VCaP (cell line): ENCODE results near the gene CEP55.

ENCODE experiments used
- H3K27ac ChIP-seq: fragments of 450-650 bp; 2 replicates; pipeline ENCODE4 v1.5.1; 2017
- CTCF ChIP-seq: fragments of 450-650 bp; conservative IDR thresholded peaks from 2 replicates; pipeline ENCODE4 v1.5.1; 2017; ENCODE audit warnings: mild to moderate bottlenecking, moderate library complexity

CEP55 gene

GRCh38 chr10:93471110-93471651, 25.2 kb upstream of the CEP55 start:
- H3K27ac ChIP-seq, result no peak overlapping the region
- TF ChIP-seq CTCF, result no peak

- H3K27ac ChIP-seq, result no peak overlapping the region
Observed at GRCh38 chr10:93473161-93473560, 23.3 kb upstream of the CEP55 start.

GRCh38 chr10:93473804-93474472, 22.5 kb upstream of the CEP55 start:
- TF ChIP-seq CTCF, result no peak
- H3K27ac ChIP-seq, result no peak overlapping the region

More at GRCh38 chr10:93473161-93473560, 23.3 kb upstream of the CEP55 start:
- TF ChIP-seq CTCF, result no peak

- H3K27ac ChIP-seq, result no peak overlapping the region
- no peak for TF ChIP-seq CTCF
Observed at GRCh38 chr10:93475227-93475626, 21.2 kb upstream of the CEP55 start.

GRCh38 chr10:93475871-93476270, 20.5 kb upstream of the CEP55 start:
- no peak for TF ChIP-seq CTCF
- H3K27ac ChIP-seq, result no peak overlapping the region

- no peak overlapping the region for H3K27ac ChIP-seq
- no peak for TF ChIP-seq CTCF
Observed at GRCh38 chr10:93476756-93477155, 19.7 kb upstream of the CEP55 start.

- no peak overlapping the region for H3K27ac ChIP-seq
- TF ChIP-seq CTCF, result no peak
Observed at GRCh38 chr10:93478873-93479272, 17.5 kb upstream of the CEP55 start.
